Naive thymus-derived CD8-positive, alpha-beta T cell (primary cell): Measurements from ENCODE around the gene SHISA8. TPM values are rescaled to one million over a fixed set of nuclear protein-coding genes. Genes with fewer than 3 reads are reported as not detected.

Source experiments
- ATAC-seq, 2 donors: fragments of 150-1000 bp; cut with Tn5 transposase in 1 of 2; sonication (Bioruptor Pico), chemical (Tn5 transposase) in 1 of 2; 1 replicate in 1 of 2; 2 replicates in 1 of 2; pipeline ENCODE4 v1.10.0; 2021; ENCODE audit warnings: mild to moderate bottlenecking in 2 of 2, moderate library complexity in 2 of 2
- POLR2A ChIA-PET: fragments of 350-600 bp; sonication (Branson Sonifier 250); formaldehyde crosslinking; loops from one replicate; lab custom pipeline; 2021; ENCODE audit warnings: antibody characterized with exemption; lab: Charles Lee
- DNase-seq, 10 donors: peaks; one replicate each; pipeline versions ENCODE4 v3.0.0 to v3.0.0-alpha.2; 2020 to 2022
- H3K27ac Mint-ChIP-seq, 10 donors: one replicate each; pipeline ENCODE4 v1.8.0; 2020 to 2022; ENCODE audit warnings: mild to moderate bottlenecking in 10 of 10, mixed read lengths in 10 of 10, moderate library complexity in 4 of 10, inconsistent platforms in 1 of 10
- H3K27me3 Mint-ChIP-seq, 5 donors: one replicate each; pipeline ENCODE4 v1.8.0; 2021 to 2022; ENCODE audit warnings: mixed read lengths in 5 of 5
- H3K36me3 Mint-ChIP-seq, 3 donors: one replicate each; pipeline ENCODE4 v1.8.0; 2020 to 2022; ENCODE audit warnings: mixed read lengths in 3 of 3, mild to moderate bottlenecking in 2 of 3, inconsistent platforms in 1 of 3
- H3K4me1 Mint-ChIP-seq, 4 donors: one replicate each; pipeline ENCODE4 v1.8.0; 2021 to 2022; ENCODE audit warnings: mixed read lengths in 4 of 4
- H3K4me3 Mint-ChIP-seq, 10 donors: one replicate each; pipeline ENCODE4 v1.8.0; 2020 to 2022; ENCODE audit warnings: mild to moderate bottlenecking in 10 of 10, mixed read lengths in 10 of 10, moderate library complexity in 6 of 10, inconsistent platforms in 1 of 10
- H3K9me3 Mint-ChIP-seq, 9 donors: one replicate each; pipeline ENCODE4 v1.8.0; 2020 to 2022; ENCODE audit warnings: mixed read lengths in 9 of 9, mild to moderate bottlenecking in 3 of 9, inconsistent platforms in 1 of 9, moderate library complexity in 1 of 9
- polyA plus RNA-seq, 3 donors: library from polyadenylated mRNA; unstranded; fragments of 300-500 nt; fragmentation: Illumina TruSeq; gene quantifications; one replicate each; pipeline ENCODE4 v1.2.3, GENCODE V29; 2021
- total RNA-seq, 8 experiments: library from RNA in 2 of 8; stranded (reverse) in 2 of 8; gene quantifications; one replicate each; pipeline ENCODE4 v1.2.3 and lab custom pipeline; 2021 to 2026

The SHISA8 gene
- total and polyA plus RNA-seq, 5 experiments from 2014 or later: 0.44 TPM; not detected in 4

DNA sequence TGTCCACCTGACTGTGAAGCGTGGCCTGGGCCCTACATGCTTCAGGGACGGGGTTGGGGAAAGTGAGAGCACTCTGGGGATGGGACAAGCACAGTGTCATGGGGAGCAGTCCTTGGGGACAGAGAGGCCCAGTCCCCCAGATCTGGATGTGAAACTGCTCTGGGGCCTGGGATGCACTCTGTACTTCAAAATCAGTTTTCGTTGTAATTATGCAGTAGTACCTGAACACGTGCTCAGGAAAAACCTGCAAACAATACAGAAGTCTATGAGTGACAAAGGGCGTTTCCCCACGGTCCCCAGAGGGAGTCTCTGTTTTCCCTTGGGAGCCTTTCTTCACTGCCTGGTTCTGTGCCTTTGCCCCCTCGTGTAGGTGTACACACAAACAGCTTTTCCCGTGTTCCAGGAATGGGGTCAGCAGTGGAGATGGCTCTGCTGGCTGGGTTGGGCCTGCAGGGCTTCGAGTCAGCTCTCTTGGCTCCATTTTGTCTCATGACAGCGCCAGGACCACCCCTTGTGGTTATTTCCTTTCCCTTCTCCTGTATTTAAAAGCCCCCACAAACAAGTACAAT, 16.9 kb upstream of the SHISA8 start:
- peak overlapping the region in 1 of 10 donors; percentile 75 for H3K27ac Mint-ChIP-seq
- peak in 1 of 10 donors; percentile 33 for DNase-seq
- no peaks in the 10 kb centered on the region for H3K9me3 Mint-ChIP-seq
- H3K27me3 Mint-ChIP-seq: no peaks in the 10 kb centered on the region
- no peaks in the 10 kb centered on the region for H3K36me3 Mint-ChIP-seq
- H3K4me3 Mint-ChIP-seq: peak overlapping the region in 1 of 10 donors; percentile 33
- POLR2A ChIA-PET: no interaction called here
- ATAC-seq: no peak
- H3K4me1 Mint-ChIP-seq: peaks cover 12 to 51% (median 19%) of the 10 kb centered on the region in 4 donors

- POLR2A ChIA-PET: interaction anchor here (0.7 to 1.7 kb wide), 4 partner anchors 9 to 384 kb away, joined by 3 to 11 read pairs (median 5); no protein-coding TSS in a partner anchor
These were observed 14.5 kb upstream of the SHISA8 start for GRCh38 chr22:41929418-41929810.

GRCh38 chr22:41928593-41929417, 13.9 kb upstream of the SHISA8 start:
- H3K27me3 Mint-ChIP-seq: peaks cover 0 to 3% (median 2%) of the 10 kb centered on the region in 5 donors
- ATAC-seq: no peak
- POLR2A ChIA-PET: interaction anchor here (0.7 to 1.7 kb wide), 4 partner anchors 8 to 385 kb away, joined by 3 to 11 read pairs (median 5); no protein-coding TSS in a partner anchor
- no peak for DNase-seq
- H3K27ac Mint-ChIP-seq: peak overlapping the region in 5 of 10 donors; percentile 18 to 78 (median 66)
- peak overlapping the region in 3 of 10 donors; percentile 53 to 75 (median 71) for H3K4me3 Mint-ChIP-seq
- no peaks in the 10 kb centered on the region for H3K9me3 Mint-ChIP-seq
- H3K4me1 Mint-ChIP-seq: peaks cover 14 to 39% (median 29%) of the 10 kb centered on the region in 4 donors
- no peaks in the 10 kb centered on the region for H3K36me3 Mint-ChIP-seq

More at GRCh38 chr22:41929418-41929810, 14.5 kb upstream of the SHISA8 start:
- Mint-ChIP-seq H3K27ac (peak overlapping the region in 5 of 10 donors; percentile 18 to 78 (median 66)), H3K4me1 (peaks cover 14 to 40% (median 29%) of the 10 kb centered on the region in 4 donors), H3K36me3 (no peaks in the 10 kb centered on the region), H3K27me3 (peaks cover 0 to 3% (median 2%) of the 10 kb centered on the region in 5 donors), H3K9me3 (no peaks in the 10 kb centered on the region), H3K4me3 (peak overlapping the region in 1 of 10 donors; percentile 53)
- ATAC-seq: no peak
- DNase-seq: no peak

DNA sequence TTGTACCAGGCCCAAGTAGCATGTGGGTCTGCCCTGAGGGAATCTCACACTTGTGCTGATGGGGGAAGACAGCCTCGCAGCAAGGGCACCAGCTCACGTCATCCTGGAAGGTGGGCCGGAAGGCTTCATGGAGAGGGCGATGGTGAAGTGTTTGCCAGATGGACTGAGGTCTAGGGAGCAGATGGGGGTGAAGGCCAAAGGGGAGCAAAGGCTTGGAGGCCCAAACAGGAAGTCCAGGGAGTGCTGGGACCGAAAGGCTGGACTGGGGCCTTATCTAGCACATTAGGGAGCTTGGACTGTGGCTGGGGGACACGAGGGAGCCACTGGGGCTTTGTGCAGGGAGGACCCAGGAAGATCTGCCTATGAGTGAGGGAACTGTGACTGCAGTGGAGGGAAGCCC, 12.9 kb upstream of the SHISA8 start:
- Mint-ChIP-seq H3K4me3 (peak overlapping the region; percentile 47 to 80 (median 69)), H3K9me3 (no peaks in the 10 kb centered on the region), H3K36me3 (no peaks in the 10 kb centered on the region), H3K27me3 (peaks cover 0 to 3% (median 2%) of the 10 kb centered on the region in 5 donors), H3K27ac (peak overlapping the region in 6 of 10 donors; percentile 37 to 87 (median 66)), H3K4me1 (peaks cover 14 to 41% (median 29%) of the 10 kb centered on the region in 4 donors)
- DNase-seq (no peak), ATAC-seq (no peak)
- POLR2A ChIA-PET: interaction anchor here (0.5 to 2.0 kb wide), 4 partner anchors 9 to 944 kb away, joined by 3 to 6 read pairs (median 4); no protein-coding TSS in a partner anchor

GRCh38 chr22:41925783-41926460, 11.0 kb upstream of the SHISA8 start:
- Mint-ChIP-seq H3K27ac (peak overlapping the region in 8 of 10 donors; percentile 44 to 88 (median 67)), H3K4me3 (peak overlapping the region; percentile 69 to 89 (median 81)), H3K4me1 (peaks cover 14 to 43% (median 29%) of the 10 kb centered on the region in 4 donors), H3K27me3 (peaks cover 0 to 3% (median 2%) of the 10 kb centered on the region in 5 donors), H3K9me3 (no peaks in the 10 kb centered on the region), H3K36me3 (no peaks in the 10 kb centered on the region)
- POLR2A ChIA-PET: interaction anchor here (0.6 to 4.7 kb wide), 10 partner anchors 9 to 93 kb away, joined by 3 to 68 read pairs (median 9); partner anchors contain the start of genes CENPM and SREBF2
- ATAC-seq (peak; percentile 83), DNase-seq (peak; percentile 63 to 88 (median 74))

DNA sequence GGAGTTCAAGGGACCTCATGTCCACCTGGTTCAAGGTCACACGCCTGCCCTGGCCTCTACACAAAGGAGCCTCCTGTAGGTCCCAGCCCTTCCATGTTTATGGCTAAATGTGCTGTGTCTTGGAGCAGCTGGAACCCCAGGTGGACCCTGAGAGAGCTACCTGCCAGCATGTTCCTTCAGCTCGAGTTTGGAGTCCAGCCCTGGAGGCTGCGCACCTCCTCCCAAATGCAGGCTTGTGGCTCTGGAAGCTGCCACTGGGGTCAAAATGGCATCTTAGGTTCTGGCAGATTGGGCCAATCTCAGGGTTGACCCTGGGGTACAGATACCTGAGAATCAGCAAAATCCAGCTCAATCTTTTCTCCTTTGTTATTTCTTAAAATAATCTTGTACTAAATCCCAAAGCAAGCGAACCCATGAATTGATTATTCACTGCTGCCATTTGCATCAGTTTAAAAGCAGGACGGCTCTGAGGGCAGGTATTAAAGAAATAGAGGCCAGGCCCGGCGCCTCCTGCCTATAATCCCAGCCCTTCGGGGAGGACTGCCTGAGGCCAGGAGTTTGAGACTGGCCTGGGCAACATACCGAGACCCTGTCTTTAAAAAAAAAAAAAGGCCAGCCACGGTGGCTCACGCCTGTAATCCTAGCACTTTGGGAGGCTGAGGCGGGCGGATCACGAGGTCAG, 8.9 kb upstream of the SHISA8 start:
- Mint-ChIP-seq H3K27ac (no peak overlapping the region), H3K4me1 (peaks cover 9 to 46% (median 33%) of the 10 kb centered on the region in 4 donors), H3K27me3 (peaks cover 0 to 3% (median 2%) of the 10 kb centered on the region in 5 donors), H3K36me3 (no peaks in the 10 kb centered on the region), H3K4me3 (peak overlapping the region in 1 of 10 donors; percentile 7), H3K9me3 (no peaks in the 10 kb centered on the region)
- DNase-seq: no peak
- ATAC-seq: no peak
- POLR2A ChIA-PET: interaction anchor here (1.7 to 4.7 kb wide), 2 partner anchors 10 to 16 kb away, joined by 6 to 68 read pairs; no protein-coding TSS in a partner anchor

DNA sequence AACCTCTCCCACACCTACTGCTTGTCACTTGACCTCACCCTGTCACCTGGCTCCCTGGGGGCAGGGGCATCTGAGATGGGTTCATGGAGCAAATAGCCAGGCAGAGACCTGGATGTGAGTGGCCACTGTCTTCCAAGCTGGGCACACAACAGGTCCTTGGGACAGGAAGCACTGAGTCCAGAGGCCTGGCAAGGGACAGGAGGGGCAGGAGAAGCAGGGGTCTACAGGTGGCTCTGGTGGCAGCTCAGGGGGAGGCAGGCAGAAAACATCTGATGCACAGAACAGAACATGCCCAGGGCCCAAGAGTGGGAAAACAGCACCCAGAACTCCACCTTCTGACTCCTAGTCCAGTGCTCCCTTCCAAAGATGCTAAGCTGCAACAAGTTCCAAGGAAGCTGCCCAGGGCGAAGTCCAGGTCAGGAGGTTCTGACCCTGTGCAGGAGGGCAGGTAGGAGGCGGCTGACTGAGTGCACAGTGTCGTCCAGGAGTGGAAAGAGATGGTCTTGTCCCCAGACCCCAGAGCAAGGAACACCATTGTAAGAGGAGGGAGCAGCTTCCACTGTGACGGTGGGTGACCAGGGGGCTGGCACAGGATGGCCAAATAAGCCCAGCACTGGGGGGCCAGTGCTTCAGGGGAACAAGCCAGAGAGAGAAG, 8.2 kb upstream of the SHISA8 start:
- POLR2A ChIA-PET: interaction anchor here (1.7 to 4.7 kb wide), 2 partner anchors 11 to 17 kb away, joined by 6 to 68 read pairs; no protein-coding TSS in a partner anchor
- no peak overlapping the region for H3K4me3 Mint-ChIP-seq
- peaks cover 5 to 47% (median 29%) of the 10 kb centered on the region in 4 donors for H3K4me1 Mint-ChIP-seq
- H3K9me3 Mint-ChIP-seq: no peaks in the 10 kb centered on the region
- H3K27ac Mint-ChIP-seq: peak overlapping the region in 3 of 10 donors; percentile 13 to 57 (median 25)
- peaks cover 0 to 3% (median 2%) of the 10 kb centered on the region in 5 donors for H3K27me3 Mint-ChIP-seq
- ATAC-seq: no peak
- DNase-seq: no peak
- no peaks in the 10 kb centered on the region for H3K36me3 Mint-ChIP-seq

- H3K9me3 Mint-ChIP-seq: no peaks in the 10 kb centered on the region
- DNase-seq (no peak), ATAC-seq (no peak)
- H3K4me3 Mint-ChIP-seq: no peak overlapping the region
- H3K27me3 Mint-ChIP-seq: peaks cover 0 to 3% (median 2%) of the 10 kb centered on the region in 5 donors
- peaks cover 3 to 44% (median 29%) of the 10 kb centered on the region in 4 donors for H3K4me1 Mint-ChIP-seq
- H3K27ac Mint-ChIP-seq: peak overlapping the region in 2 of 10 donors; percentile 18 to 32
- POLR2A ChIA-PET: interaction anchor here (1.7 to 4.7 kb wide), 2 partner anchors 12 to 17 kb away, joined by 6 to 68 read pairs; no protein-coding TSS in a partner anchor
- H3K36me3 Mint-ChIP-seq: no peaks in the 10 kb centered on the region
These were observed 7.5 kb upstream of the SHISA8 start for GRCh38 chr22:41922328-41922727.

DNA sequence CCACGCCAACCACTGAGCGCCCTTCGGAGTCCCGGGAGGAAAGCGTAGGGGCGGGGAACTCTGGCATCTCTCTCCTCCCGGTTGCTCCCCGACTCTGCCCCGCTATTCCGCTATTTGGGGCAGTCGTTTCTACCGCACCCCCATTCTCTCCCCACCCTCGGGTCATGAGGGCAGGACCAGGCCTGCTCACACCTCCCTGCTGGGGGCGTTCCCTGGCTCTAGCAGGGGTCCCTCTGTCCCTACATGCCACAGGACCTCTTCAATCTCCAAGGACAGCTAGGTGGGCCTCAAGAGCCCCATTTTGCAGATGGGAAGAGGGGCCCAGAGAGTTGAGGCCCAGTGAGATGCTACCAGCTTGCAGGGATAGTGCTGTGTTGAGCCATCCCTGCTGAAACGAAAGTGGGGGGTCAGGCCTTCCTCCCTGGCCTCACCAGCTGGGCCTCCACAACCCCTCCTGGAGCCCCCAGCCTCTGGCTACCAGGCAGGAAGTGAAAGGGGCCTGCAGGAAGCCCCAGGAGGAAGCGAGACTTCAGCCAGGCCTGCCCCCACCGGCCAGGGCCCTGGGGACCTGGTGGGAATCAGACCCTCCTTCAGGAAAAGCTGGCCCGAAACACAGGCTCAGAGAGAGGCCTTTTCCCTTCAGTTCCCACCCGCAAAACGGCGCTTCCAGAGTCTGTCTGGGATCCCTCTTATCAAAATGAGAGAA, 5.5 kb upstream of the SHISA8 start:
- Mint-ChIP-seq H3K9me3 (no peaks in the 10 kb centered on the region), H3K4me3 (peak overlapping the region; percentile 60 to 85 (median 72)), H3K27ac (peak overlapping the region in 4 of 10 donors; percentile 33 to 81 (median 58)), H3K27me3 (peaks cover 5 to 18% (median 12%) of the 10 kb centered on the region in 5 donors), H3K36me3 (no peaks in the 10 kb centered on the region), H3K4me1 (peaks cover 0 to 50% (median 27%) of the 10 kb centered on the region in 4 donors)
- POLR2A ChIA-PET: interaction anchor here (0.8 to 2.2 kb wide), 5 partner anchors 8 to 87 kb away, joined by 3 to 6 read pairs (median 4); partner anchors contain the start of gene SREBF2
- DNase-seq: no peak
- peak in 1 of 2 donors; percentile 6 for ATAC-seq
